Inflammatory macrophage (primary cell): ENCODE data around the gene DYNC1I1.

Experiments used
- DNase-seq, 2 donors: peaks; one replicate each; pipeline ENCODE4 v3.0.0-alpha.2; 2020 to 2022

The DYNC1I1 gene

DNA sequence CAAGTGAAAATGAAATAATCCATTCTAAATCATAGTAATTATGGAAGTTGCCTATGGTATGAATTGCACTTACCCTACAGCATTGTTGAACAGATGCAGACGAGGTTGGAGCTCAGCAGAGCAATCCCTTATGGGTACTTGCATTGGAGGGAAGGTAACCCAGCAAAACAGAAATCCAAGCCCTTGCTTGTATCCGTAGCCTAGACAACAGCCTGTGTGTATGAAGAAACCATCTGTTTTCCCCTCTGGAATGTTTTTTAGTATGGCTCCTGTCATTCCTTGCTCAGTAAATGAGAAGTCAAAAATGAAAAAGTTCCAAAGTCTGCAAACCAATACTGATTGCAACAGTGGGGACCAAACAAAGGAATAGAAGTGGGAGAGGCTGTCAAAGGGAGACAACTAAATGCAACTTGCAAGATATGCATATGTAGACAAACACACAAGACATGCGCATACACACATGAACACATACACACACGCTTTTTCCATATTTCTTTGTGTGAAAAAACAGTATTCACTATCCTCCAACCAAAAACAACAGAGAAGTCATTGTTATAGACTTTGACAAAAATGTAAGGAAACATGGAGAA is 260.8 kb downstream of the DYNC1I1 start:
- no peak for DNase-seq

DNA sequence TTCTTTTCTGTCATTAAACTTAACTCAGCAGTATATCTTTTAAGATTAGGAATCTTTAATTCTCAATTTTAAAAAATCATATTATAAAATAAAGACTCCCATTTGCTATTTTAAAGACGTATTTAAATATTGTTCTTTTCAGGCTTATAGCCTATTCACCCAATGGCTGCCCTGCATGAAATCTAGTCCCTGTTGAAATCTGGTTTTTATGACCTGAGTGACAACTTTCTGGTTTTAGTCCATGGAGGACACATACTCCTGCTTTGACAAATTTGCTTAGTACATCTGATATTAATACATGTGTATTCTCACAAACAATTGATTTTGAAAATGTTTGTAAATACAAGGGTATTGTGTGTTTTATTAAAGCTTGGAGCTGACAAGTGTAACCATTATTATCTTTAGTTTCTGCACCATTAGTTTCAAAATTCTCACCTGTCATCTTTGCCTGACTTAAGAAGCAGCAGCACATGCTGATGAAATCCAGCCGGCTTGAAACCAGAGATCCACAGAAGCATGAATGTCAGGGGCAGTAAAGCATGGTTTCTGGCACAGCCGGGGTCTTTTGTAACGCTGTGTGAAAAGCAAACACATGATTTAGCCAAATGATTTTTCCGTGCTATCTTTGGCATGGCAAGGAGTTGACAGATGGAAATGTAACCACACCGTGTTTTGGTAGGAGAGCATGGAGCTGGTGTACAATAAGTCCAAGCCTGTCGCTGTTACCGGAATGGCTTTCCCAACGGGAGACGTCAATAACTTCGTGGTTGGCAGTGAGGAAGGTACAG is 262.8 kb downstream of the DYNC1I1 start:
- DNase-seq = no peak

- no peak for DNase-seq
These were observed 268.0 kb downstream of the DYNC1I1 start for GRCh38 chr7:96040250-96040772.

DNA sequence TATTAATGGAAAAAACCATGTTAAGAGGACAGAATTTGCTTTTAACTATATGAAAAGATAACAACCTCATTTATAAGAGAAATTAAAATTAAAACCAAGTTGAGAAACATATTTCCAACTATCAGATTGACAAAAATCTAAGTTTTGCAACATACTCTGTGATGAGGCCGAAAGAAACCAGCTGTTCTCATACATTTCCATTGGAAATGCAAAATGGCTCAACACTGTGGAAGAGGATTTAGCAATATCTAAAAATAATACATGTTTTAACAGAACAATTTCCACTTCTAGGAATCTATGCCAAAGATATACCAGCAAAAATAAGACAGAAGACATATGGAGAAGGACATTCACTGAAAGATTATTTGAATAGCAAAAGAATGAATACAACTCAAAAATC is 268.8 kb downstream of the DYNC1I1 start:
- no peak for DNase-seq

DNA sequence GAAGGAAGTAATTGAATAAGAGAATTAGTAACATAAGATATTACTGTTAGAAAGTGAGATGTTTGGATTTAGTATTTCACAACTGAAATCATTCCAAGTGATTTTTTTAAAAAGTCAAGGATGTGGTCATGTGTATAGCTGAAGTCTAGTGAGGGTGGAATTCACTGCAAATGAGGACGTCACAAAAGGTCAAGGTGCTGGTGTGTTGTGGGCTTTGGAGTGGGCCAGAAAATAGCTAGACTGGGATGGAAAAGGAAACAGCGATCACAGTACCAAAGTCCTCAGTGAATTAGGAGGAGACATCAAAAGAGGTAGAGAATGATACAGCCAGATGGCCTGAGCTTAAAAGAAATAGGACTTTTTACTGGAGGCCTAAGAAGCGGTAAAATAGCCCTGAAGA is 272.8 kb downstream of the DYNC1I1 start:
- DNase-seq = no peak

DNA sequence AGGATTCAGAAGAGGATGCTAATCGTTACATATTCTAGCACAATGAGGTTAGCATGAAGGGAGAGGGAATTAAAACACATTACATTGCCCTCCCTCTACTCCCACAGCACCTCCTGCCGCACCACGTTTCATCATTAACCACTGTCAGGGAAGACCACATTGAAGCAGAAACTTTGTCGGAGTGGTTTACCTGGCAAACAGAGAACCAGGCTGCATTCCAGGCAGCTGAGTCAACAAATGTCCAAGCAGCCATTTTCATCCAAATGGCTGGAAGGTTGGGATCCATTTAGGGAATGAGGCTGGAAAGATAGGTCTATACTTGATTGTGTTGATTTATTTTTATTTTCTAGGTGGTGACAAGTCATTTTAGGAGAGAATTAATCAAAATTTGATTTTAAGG is 273.6 kb downstream of the DYNC1I1 start:
- DNase-seq = no peak

GRCh38 chr7:96052289-96052688 is 279.9 kb downstream of the DYNC1I1 start:
- no peak for DNase-seq

DNA sequence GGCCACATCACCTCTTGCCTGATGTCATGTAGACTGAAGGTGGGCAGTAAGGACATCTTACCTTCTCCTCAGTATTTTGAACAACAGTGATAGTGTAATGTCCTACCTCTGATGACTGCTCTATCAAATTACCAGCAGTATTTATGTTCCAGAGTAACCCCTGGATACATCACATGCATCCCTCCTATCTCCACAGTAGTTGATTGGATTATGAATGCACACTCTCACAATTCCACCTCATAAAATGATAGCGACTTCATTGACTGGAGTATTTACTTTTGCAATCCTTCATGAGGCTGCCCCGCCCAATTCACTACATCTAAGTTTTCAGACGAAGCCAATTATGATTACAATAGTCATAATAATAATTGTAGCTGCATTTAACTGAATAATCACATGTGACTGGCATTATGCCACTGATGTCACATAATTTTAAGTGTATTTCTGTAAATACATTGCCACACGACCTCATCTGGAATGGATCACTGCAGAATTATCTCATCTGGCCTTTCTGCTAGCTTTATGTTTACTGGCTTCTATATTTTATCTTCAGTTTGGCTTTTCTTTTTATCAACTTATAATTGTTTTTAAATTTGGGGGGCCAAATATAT is 280.6 kb downstream of the DYNC1I1 start:
- no peak for DNase-seq

GRCh38 chr7:96055717-96056116 is 283.4 kb downstream of the DYNC1I1 start:
- DNase-seq = no peak

DNA sequence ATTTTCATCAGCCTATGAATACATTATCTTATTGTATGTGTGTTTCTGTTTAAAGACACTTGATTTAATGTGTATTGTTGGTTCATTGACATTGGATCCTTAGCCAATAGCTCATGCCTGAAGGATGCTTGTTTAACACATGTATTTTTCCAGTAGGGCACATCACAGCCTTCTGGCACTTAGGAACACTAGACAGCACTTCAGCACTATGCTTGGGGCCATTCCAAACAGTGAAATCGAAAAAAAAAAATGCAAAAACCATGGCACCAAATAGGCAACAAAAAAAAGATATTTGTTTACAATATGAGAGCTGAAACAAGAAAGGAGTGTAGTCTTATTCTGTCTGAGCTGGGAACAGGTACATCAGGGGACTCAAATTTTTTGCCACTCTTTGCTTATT is 286.7 kb downstream of the DYNC1I1 start:
- DNase-seq = no peak

DNA sequence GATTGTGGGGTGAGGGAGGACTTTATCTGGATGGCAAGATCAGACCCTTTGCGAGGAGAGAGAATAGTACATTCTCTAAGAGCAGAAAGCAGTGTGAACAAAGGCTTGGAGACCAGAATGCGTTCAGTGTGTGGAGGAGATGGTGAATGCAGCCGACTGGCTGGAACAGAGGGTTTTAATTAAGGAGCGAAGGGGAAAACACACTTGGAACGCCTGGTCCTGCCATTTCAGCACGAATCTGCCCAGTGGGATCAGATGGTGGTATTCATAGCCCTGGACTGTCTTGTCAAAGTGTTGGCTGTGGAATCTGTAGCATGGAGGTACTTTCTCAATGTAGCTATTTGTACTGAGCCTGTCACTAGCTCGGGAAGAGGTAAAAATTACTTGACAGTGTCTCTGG is 288.7 kb downstream of the DYNC1I1 start:
- no peak for DNase-seq

DNA sequence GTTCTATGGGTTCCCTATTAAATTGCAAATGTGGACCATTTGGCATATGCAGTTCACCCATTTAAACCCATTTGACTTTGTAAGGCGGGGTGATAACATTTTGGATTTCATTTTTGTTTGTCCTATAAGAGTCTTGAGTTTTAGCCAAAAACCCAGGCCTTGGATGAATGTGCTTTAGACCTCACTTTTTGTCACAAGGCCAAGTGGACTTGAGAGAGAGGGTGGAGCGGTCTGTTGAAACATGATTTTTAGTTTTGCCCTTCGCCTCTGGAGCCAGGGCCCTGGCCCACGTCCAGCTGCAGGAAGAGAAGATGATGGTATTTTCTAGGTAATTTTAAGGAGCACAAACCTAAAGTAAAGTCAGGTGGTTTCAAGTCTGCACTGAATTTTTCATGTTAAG is 289.5 kb downstream of the DYNC1I1 start:
- DNase-seq = no peak

DNA sequence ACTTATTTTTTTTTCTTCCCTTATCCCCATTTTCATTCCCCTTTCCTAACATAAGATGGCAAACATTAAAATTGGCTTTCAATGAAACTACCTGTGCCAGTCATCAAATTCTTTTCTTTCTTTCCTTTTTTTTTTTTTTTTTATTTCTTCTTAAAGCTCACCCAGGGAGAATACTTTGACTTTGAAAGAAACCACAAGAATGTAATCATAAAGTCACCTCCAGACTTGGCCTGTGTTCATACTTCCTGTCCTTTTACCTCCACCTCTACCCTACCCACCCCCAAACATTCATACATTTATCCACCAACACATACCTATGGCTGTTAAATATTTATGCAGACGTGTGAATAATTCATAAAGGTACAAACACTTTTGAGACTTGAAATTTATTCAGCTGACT is 295.0 kb downstream of the DYNC1I1 start:
- no peak for DNase-seq

- DNase-seq = no peak
These were observed 297.0 kb downstream of the DYNC1I1 start for GRCh38 chr7:96069401-96069800.

DNA sequence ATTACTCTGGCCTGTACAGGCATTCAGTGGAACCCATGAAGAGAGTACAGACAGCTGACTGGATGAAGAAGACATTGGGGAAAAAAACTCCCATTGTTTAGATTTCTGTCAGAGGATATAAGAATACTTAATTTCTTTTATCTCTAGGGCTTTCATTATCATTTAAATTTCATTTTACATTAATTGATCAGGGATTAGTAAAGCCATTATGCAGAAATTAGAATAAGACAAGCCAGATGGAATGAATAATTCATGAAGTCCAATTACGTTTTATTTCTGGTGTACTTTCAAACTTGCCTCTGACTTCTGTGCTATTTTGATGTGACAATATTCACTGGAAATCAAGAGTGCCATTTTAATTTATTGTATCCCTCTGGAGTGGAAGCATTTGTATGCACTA is 302.5 kb downstream of the DYNC1I1 start:
- no peak for DNase-seq

DNA sequence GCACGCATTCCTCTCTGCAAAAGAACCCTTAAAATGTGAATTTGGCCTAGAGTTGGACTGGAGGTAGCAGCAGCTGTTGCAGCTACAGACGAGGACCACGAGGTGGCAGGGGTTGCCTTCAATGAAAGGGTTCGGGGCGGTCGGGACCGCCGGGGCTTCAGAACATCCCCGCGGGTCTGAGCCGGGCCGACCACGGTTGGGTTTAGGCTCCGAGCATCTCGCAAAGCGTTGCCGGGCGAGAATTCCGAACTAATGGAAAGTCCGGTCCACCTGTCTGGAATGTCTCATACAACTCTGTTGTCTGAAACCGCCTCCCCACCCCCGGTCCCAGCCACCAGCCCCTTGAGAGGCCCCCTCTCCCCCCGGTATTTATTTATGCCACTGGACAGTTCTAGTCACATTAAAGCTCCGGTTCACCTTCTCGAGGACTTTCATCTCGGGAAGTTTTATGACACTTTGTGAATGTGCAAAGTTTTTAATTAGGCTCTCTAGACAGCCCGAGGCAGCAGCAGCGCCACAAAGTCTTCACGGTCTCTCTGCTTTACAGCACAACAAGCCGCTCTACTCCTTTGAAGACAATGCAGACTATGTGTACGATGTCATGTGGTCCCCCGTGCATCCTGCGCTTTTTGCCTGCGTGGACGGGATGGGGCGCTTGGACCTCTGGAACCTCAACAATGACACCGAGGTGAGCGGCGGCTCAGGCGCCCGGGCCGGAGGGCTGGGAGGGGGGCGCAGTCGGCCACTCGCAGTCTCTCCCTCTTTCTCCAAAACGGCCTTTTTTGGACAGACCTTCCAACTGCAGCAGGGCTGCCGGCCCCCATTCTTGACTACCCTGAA is 303.4 kb downstream of the DYNC1I1 start:
- peak in 1 of 2 donors; percentile 18 for DNase-seq

- no peak for DNase-seq
These were observed 304.0 kb downstream of the DYNC1I1 start for GRCh38 chr7:96076350-96076707.

GRCh38 chr7:96080027-96080426 is 307.7 kb downstream of the DYNC1I1 start:
- DNase-seq = no peak

DNA sequence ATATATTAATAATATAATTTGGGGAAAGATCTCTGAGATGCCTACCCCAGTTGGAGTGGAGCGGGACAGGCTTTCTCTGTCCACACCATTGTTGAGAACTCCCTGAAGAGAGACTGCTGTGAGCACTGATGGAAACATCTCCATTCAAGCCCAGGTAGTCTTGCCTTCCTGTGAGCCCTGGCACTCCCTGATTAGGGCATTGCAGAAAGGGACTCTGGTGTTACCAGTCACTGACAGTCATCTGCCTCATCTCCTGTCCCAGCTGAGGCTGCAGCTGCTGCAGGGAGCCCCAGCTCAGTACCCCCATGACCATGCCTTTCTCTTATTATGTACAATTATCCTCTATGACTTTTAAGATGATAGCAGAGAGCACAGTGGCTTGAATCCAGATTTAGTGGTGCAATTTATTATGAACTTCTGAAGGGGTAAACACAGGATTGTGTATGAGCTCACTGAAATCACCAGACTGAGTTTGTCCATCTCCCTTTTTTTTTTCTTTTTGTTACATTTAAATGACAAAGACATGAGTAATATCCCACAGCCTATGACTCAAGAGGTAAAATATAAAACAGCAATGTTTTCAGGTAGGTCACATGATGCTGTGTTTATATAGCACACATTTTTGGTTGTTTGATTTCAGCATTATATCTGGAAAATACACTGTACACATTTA is 312.7 kb downstream of the DYNC1I1 start:
- no peak for DNase-seq

DNA sequence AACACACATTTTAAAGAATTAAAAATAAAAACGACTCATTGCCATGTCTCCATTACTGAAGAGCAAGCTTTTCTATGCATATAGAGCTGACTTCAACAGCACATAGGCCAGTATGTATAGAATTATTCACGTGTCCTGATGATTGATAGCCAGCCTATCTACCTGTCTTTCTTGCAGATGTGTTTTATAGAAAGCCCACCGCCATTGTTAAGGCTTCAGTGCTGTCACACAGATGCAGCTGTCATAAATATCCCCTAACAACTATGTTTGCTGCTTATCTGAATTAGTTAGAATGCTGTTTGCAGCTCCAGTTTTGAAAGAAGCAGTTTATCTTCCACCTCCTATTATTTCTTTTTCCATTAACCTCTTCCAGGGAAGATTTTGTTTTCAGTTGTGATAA is 313.6 kb downstream of the DYNC1I1 start:
- no peak for DNase-seq

DNA sequence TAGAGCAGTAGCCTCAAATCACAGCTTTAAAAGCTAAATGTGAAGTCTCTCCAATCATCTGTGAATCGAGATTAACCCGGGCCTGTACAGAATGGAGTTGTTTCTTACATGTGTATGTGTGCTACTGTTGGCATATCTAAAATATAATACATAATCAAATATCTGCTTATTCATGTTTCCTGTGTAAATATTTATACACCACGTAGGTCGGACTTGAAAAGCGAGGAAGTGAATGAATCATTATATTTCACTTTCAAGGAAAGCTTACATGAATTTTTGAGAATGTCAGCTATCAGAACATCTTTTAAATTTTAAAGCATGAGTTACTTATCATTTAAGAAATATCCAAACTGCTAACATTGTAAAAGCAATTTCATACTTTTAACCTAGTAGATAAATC is 316.2 kb downstream of the DYNC1I1 start:
- no peak for DNase-seq

DNA sequence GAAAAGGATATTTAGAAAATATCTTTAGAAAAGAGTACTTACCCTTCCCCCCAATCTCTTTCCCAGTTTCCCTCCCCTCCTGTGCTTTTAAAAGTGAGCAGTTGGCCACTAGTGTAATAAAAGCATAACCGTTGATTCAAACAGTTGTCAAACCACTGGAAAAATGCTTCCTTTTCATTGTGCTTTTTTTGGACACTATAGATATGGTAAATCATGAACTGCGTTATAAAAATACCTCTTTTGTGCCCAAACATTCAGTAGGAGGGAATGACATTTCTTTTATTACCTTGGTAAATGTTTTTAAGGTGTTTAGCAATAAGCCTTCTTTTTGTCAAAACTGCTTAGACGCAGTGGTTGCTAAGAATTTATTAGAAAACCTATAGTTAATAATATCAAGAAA is 317.2 kb downstream of the DYNC1I1 start:
- no peak for DNase-seq

DNA sequence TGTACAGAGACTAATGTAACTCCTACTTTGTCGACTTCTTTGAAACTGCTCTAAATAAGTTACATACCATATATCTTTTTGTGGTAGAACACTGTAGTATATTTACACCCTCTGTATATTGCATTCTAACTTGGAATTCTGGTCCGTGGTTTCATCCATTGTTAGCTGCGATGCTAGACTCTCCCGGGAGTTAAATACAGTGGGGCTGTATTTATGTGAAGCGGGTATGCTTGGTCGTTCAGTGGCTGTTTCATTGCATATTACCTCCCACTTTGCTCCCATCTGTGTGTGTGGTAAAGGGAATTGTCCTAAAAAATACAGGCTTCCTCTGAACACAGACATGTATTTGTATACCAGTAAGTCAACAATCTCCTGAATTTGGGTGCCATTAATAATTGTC is 318.4 kb downstream of the DYNC1I1 start:
- DNase-seq = no peak
